ENCODE measurements around the gene RBM15B. TPM values are rescaled to one million over a fixed set of nuclear protein-coding genes. Genes with fewer than 3 reads are reported as not detected.

RBM15B gene
- total RNA-seq, 4 donors from 2014 or later: 33.6 to 50.9 (median 41.7) TPM

DNA sequence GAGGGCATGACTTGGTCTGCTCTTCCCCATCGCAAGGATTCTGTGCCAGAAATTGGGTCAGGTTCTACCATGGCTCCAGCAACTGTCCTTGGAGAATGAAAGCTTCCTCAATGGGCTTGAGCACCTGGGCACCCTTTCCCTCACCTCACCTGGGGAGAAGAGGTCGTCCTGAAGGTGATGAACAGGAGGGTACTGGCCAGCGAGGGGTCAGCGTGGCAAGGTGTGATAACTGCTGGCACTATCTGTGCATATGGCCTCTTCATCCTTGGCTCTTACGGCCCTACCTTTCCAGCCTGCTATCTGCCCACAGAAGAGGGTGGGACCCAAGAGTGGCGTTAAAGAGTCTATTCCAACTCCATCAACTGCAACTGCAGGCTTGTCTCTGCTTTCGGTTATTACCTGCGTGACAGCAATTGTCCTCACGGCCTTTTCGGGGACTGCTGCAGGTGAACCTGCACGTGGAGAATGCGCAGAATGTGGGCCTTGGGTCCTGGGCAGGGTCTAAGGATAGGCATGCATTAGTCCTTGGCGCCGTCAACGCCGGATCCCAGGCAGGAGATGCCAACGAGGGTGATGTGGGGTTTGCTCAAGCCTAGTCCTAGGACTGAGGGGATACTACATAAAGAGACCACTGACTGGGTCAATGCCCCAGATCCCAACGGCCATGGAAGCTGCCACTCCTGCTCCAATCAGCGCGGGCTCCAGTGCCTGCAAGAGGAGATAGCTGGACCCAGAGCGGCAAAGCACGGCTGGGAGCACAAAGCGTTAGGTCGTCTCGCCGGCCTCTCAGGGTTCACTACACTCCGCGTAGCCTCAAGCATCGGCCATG, 625 bp upstream of the RBM15B start:
- WGBS: 67% methylated on average over 17 of the region's 29 CpGs
- H3K9me3 ChIP-seq: no peaks in the 10 kb centered on the region
- H3K4me1 ChIP-seq: peaks cover 86% of the 10 kb centered on the region
- H3K36me3 ChIP-seq: peaks cover 46% of the 10 kb centered on the region
- peak in 1 of 2 donors; percentile 53 for DNase-seq (ENCODE audit: low spot score in 2 of 2)
- no peak for TF ChIP-seq POLR2AphosphoS5 (IDR thresholded peaks at IDR 0.05)
- no peak for TF ChIP-seq EP300 (IDR thresholded peaks at IDR 0.05)
- TF ChIP-seq, protein P1, sequence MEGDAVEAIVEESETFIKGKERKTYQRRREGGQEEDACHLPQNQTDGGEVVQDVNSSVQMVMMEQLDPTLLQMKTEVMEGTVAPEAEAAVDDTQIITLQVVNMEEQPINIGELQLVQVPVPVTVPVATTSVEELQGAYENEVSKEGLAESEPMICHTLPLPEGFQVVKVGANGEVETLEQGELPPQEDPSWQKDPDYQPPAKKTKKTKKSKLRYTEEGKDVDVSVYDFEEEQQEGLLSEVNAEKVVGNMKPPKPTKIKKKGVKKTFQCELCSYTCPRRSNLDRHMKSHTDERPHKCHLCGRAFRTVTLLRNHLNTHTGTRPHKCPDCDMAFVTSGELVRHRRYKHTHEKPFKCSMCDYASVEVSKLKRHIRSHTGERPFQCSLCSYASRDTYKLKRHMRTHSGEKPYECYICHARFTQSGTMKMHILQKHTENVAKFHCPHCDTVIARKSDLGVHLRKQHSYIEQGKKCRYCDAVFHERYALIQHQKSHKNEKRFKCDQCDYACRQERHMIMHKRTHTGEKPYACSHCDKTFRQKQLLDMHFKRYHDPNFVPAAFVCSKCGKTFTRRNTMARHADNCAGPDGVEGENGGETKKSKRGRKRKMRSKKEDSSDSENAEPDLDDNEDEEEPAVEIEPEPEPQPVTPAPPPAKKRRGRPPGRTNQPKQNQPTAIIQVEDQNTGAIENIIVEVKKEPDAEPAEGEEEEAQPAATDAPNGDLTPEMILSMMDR (IDR thresholded peaks at IDR 0.05): peak in 1 of 2 donors; percentile 59
- TF ChIP-seq POLR2A (IDR thresholded peaks at IDR 0.05): no peak
- no peaks in the 10 kb centered on the region for H3K27me3 ChIP-seq
- H3K27ac ChIP-seq: peak overlapping the region; percentile 97
- H3K4me3 ChIP-seq: peak overlapping the region; percentile 82

DNA sequence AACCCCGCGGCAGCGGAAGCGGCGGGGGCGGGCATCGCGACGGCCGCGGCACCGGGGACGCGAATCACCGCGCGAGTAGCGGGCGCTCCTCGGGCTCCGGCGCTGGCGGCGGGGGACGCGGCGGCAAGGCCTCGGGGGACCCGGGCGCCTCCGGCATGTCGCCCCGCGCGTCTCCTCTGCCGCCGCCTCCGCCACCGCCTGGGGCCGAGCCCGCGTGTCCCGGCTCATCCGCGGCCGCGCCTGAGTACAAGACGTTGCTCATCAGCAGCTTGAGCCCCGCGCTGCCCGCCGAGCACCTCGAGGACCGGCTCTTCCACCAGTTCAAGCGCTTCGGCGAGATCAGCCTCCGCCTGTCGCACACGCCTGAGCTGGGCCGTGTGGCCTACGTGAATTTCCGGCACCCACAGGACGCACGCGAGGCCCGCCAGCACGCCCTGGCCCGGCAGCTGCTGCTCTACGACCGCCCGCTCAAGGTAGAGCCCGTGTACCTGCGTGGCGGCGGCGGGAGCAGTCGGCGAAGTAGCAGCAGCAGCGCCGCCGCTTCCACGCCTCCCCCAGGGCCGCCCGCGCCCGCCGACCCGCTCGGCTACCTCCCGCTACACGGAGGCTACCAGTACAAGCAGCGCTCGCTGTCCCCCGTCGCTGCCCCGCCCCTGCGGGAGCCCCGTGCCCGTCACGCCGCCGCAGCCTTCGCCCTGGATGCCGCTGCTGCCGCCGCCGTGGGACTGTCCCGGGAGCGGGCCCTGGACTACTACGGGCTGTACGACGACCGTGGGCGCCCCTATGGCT, 675 bp downstream of the RBM15B start:
- H3K27ac ChIP-seq: peak overlapping the region; percentile 97
- H3K36me3 ChIP-seq: peaks cover 59% of the 10 kb centered on the region
- no peaks in the 10 kb centered on the region for H3K27me3 ChIP-seq
- no peaks in the 10 kb centered on the region for H3K9me3 ChIP-seq
- peaks cover 73% of the 10 kb centered on the region for H3K4me1 ChIP-seq
- DNase-seq (ENCODE audit: low spot score in 2 of 2): peak in 1 of 2 donors; percentile 71
- 0% methylated on average over 13 of the region's 115 CpGs for WGBS
- peak overlapping the region; percentile 82 for H3K4me3 ChIP-seq
- no peak for TF ChIP-seq EP300 (IDR thresholded peaks at IDR 0.05)
- peak in 1 of 3 donors; percentile 12 for TF ChIP-seq POLR2AphosphoS5 (IDR thresholded peaks at IDR 0.05)

DNA sequence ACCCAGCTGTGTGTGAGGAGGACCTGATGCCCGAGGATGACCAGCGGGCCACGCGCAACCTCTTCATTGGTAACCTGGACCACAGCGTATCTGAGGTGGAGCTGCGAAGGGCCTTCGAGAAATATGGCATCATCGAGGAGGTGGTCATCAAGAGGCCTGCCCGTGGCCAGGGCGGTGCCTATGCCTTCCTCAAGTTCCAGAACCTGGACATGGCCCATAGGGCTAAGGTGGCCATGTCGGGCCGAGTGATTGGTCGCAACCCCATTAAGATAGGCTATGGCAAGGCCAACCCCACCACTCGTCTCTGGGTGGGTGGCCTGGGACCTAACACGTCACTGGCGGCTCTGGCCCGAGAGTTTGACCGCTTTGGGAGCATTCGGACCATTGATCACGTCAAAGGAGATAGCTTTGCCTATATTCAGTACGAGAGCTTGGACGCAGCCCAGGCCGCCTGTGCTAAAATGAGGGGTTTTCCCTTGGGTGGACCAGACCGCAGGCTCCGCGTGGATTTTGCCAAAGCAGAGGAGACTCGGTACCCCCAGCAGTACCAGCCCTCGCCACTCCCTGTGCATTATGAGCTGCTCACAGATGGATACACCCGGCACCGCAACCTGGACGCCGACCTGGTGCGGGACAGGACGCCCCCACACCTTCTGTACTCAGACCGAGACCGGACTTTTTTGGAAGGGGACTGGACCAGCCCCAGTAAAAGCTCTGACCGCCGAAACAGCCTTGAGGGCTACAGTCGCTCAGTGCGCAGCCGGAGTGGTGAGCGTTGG, 1.5 kb downstream of the RBM15B start:
- WGBS: no CpG with 5 or more reads among the region's 42 CpGs
- H3K36me3 ChIP-seq: peaks cover 67% of the 10 kb centered on the region
- peaks cover 70% of the 10 kb centered on the region for H3K4me1 ChIP-seq
- peak overlapping the region; percentile 97 for H3K27ac ChIP-seq
- H3K9me3 ChIP-seq: no peaks in the 10 kb centered on the region
- H3K27me3 ChIP-seq: no peaks in the 10 kb centered on the region
- TF ChIP-seq POLR2AphosphoS5 (IDR thresholded peaks at IDR 0.05) (no peak), POLR2A (IDR thresholded peaks at IDR 0.05) (no peak)
- peak; percentile 71 to 80 for DNase-seq (ENCODE audit: low spot score in 2 of 2)
- peak overlapping the region; percentile 82 for H3K4me3 ChIP-seq

DNA sequence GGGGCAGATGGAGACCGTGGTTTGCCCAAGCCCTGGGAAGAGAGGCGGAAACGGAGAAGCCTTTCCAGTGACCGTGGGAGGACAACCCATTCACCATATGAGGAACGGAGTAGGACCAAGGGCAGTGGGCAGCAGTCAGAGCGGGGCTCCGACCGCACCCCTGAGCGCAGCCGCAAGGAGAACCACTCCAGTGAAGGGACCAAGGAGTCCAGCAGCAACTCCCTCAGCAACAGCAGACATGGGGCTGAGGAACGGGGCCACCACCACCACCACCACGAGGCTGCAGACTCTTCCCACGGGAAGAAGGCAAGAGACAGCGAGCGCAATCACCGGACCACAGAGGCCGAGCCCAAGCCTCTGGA, 2.0 kb downstream of the RBM15B start:
- WGBS: 95% methylated on average over 13 of the region's 17 CpGs
- Histone ChIP-seq H3K4me1 (peaks cover 64% of the 10 kb centered on the region), H3K9me3 (no peaks in the 10 kb centered on the region), H3K36me3 (peaks cover 65% of the 10 kb centered on the region), H3K27me3 (no peaks in the 10 kb centered on the region), H3K4me3 (no peak overlapping the region), H3K27ac (no peak overlapping the region)
- TF ChIP-seq, protein P1 (IDR thresholded peaks at IDR 0.05): no peak
- TF ChIP-seq POLR2AphosphoS5 (IDR thresholded peaks at IDR 0.05): no peak
- TF ChIP-seq POLR2A (IDR thresholded peaks at IDR 0.05): no peak
- TF ChIP-seq EP300 (IDR thresholded peaks at IDR 0.05): no peak
- DNase-seq (ENCODE audit: low spot score in 2 of 2): peak in 1 of 2 donors; percentile 60

DNA sequence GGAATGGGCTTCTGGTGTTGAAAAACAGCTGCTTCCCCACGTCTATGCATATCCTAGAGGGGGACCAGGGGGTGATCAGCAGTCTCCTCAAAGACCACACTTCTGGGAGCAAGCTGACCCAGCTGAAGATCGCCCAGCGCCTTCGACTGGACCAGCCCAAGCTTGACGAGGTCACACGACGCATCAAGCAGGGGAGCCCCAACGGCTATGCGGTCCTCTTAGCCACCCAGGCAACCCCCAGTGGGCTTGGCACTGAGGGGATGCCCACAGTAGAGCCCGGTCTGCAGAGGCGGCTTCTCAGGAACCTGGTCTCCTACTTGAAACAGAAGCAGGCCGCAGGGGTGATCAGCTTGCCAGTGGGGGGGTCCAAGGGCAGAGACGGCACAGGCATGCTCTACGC, 2.5 kb downstream of the RBM15B start:
- Histone ChIP-seq H3K4me3 (no peak overlapping the region), H3K27ac (no peak overlapping the region), H3K4me1 (peaks cover 60% of the 10 kb centered on the region), H3K36me3 (peaks cover 65% of the 10 kb centered on the region), H3K27me3 (no peaks in the 10 kb centered on the region), H3K9me3 (no peaks in the 10 kb centered on the region)
- peak in 1 of 2 donors; percentile 60 for DNase-seq (ENCODE audit: low spot score in 2 of 2)
- 85% methylated on average over 9 of the region's 14 CpGs for WGBS
- TF ChIP-seq POLR2A (IDR thresholded peaks at IDR 0.05): no peak
- TF ChIP-seq EP300 (IDR thresholded peaks at IDR 0.05): no peak
- TF ChIP-seq, protein P1 (IDR thresholded peaks at IDR 0.05): no peak
- TF ChIP-seq POLR2AphosphoS5 (IDR thresholded peaks at IDR 0.05): no peak
